Chondrocyte (in vitro differentiated cells): ENCODE data around the gene ACP2. TPM values are rescaled to one million over a fixed set of nuclear protein-coding genes. Genes with fewer than 3 reads are reported as not detected.

Source experiments
- DNase-seq: peaks from one replicate; pipeline ENCODE4 v3.0.0; 2021; ENCODE audit warnings: mixed read lengths, low spot score
- H3K27ac Mint-ChIP-seq: one replicate; pipeline ENCODE4 v1.8.0; 2021; ENCODE audit warnings: mild to moderate bottlenecking, moderate library complexity, mixed read lengths; ENCODE audit not compliant: unreplicated experiment
- H3K27me3 Mint-ChIP-seq: 2 replicates; pipeline ENCODE4 v1.8.0; 2021; ENCODE audit warnings: low read depth, mixed read lengths
- H3K36me3 Mint-ChIP-seq: 2 replicates; pipeline ENCODE4 v1.8.0; 2021; ENCODE audit warnings: low read depth, mixed read lengths
- H3K4me1 Mint-ChIP-seq: 2 replicates; pipeline ENCODE4 v1.8.0; 2021; ENCODE audit warnings: low read depth, mild to moderate bottlenecking, mixed read lengths
- H3K4me3 Mint-ChIP-seq: one replicate; pipeline ENCODE4 v1.8.0; 2021; ENCODE audit warnings: mild to moderate bottlenecking, moderate library complexity, mixed read lengths; ENCODE audit not compliant: unreplicated experiment
- H3K9me3 Mint-ChIP-seq: 2 replicates; pipeline ENCODE4 v1.8.0; 2021; ENCODE audit warnings: low read depth, mixed read lengths
- total RNA-seq: library from RNA; stranded (reverse); gene quantifications from 3 replicates; pipeline ENCODE4 v1.2.1, GENCODE V29; 2021
- TF ChIP-seq, protein P1 (sequence below): fragments of 200-600 bp; sonication (generic); IDR thresholded peaks from 2 replicates; pipeline ENCODE4 v1.5.0; 2021; ENCODE audit warnings: antibody characterized with exemption, mild to moderate bottlenecking, moderate library complexity

The ACP2 gene
- total RNA-seq, 1 donor from 2014 or later = 35.3 TPM

GRCh38 chr11:47269002-47269828, 20.6 kb upstream of the ACP2 start:
- TF ChIP-seq, protein P1, sequence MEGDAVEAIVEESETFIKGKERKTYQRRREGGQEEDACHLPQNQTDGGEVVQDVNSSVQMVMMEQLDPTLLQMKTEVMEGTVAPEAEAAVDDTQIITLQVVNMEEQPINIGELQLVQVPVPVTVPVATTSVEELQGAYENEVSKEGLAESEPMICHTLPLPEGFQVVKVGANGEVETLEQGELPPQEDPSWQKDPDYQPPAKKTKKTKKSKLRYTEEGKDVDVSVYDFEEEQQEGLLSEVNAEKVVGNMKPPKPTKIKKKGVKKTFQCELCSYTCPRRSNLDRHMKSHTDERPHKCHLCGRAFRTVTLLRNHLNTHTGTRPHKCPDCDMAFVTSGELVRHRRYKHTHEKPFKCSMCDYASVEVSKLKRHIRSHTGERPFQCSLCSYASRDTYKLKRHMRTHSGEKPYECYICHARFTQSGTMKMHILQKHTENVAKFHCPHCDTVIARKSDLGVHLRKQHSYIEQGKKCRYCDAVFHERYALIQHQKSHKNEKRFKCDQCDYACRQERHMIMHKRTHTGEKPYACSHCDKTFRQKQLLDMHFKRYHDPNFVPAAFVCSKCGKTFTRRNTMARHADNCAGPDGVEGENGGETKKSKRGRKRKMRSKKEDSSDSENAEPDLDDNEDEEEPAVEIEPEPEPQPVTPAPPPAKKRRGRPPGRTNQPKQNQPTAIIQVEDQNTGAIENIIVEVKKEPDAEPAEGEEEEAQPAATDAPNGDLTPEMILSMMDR = peak; percentile 63
- H3K9me3 Mint-ChIP-seq = no peaks in the 10 kb centered on the region
- H3K36me3 Mint-ChIP-seq = no peaks in the 10 kb centered on the region
- peak overlapping the region; percentile 95 for H3K27ac Mint-ChIP-seq
- H3K4me1 Mint-ChIP-seq = peaks cover 52% of the 10 kb centered on the region
- no peak for DNase-seq
- H3K4me3 Mint-ChIP-seq = peak overlapping the region; percentile 86
- no peaks in the 10 kb centered on the region for H3K27me3 Mint-ChIP-seq

- H3K36me3 Mint-ChIP-seq = no peaks in the 10 kb centered on the region
- no peak for DNase-seq
Observed at GRCh38 chr11:47268448-47269001, 19.9 kb upstream of the ACP2 start.

GRCh38 chr11:47267876-47268275, 19.3 kb upstream of the ACP2 start:
- Mint-ChIP-seq H3K4me1 (peaks cover 52% of the 10 kb centered on the region), H3K27ac (peak overlapping the region; percentile 95), H3K27me3 (no peaks in the 10 kb centered on the region), H3K4me3 (no peak overlapping the region), H3K9me3 (no peaks in the 10 kb centered on the region), H3K36me3 (no peaks in the 10 kb centered on the region)
- no peak for DNase-seq
- TF ChIP-seq, protein P1 = no peak

More at GRCh38 chr11:47268448-47269001, 19.9 kb upstream of the ACP2 start:
- peak overlapping the region; percentile 95 for H3K27ac Mint-ChIP-seq
- H3K4me1 Mint-ChIP-seq = peaks cover 52% of the 10 kb centered on the region
- H3K9me3 Mint-ChIP-seq = no peaks in the 10 kb centered on the region
- no peaks in the 10 kb centered on the region for H3K27me3 Mint-ChIP-seq
- TF ChIP-seq, protein P1 = no peak
- H3K4me3 Mint-ChIP-seq = peak overlapping the region; percentile 86

DNA sequence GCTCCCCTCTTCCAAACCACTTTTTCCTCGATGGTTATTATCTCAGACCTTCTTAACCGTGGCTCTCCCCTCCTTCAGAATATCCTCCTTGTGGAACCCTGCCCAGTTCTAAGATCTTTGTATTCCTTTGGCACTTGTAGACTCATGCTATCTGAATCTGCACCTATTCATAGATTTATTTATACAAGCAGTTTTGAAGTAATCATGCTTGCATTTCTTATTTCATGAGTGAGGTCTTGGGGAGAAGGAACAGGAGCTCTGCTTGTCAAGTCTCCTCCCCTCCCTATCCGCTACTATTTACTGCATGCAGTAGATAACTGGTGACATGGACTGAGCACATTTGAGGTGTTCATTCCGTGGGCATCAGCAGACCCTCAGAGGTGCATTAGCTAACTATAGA, 15.9 kb upstream of the ACP2 start:
- no peak for DNase-seq
- H3K9me3 Mint-ChIP-seq = no peaks in the 10 kb centered on the region
- no peak overlapping the region for H3K4me3 Mint-ChIP-seq
- TF ChIP-seq, protein P1 = no peak
- H3K4me1 Mint-ChIP-seq = peaks cover 28% of the 10 kb centered on the region
- H3K36me3 Mint-ChIP-seq = no peaks in the 10 kb centered on the region
- no peak overlapping the region for H3K27ac Mint-ChIP-seq
- H3K27me3 Mint-ChIP-seq = no peaks in the 10 kb centered on the region

DNA sequence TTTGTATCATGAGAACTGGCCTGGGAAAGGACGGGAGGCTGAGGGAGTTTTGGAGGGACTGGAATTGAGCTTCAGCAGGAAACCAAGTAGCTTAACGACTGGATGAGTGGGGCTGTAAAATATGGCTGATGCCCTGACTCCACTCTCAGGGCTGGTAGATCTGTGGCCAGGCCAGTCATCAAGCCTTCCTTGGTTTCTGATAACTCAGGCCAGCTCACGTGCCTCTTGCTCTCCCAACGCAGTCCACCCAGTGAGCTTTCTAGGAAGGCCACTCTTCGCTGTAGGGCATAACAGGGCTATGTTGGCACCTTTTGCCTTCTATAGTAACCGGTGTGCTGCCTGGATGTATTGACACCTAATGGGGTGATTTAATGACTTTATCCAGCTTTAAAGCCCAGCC, 15.5 kb upstream of the ACP2 start:
- TF ChIP-seq, protein P1 = no peak
- H3K27me3 Mint-ChIP-seq = no peaks in the 10 kb centered on the region
- H3K36me3 Mint-ChIP-seq = no peaks in the 10 kb centered on the region
- H3K4me1 Mint-ChIP-seq = peaks cover 30% of the 10 kb centered on the region
- peak; percentile 54 for DNase-seq
- no peak overlapping the region for H3K27ac Mint-ChIP-seq
- H3K4me3 Mint-ChIP-seq = no peak overlapping the region
- H3K9me3 Mint-ChIP-seq = no peaks in the 10 kb centered on the region
